Globus pallidus (tissue), 1 donor: ENCODE results near the gene NRXN3.
A peak's percentile ranks its signal among the peaks of the same experiment; 100 is the strongest.

ENCODE experiments used
- DNase-seq: peaks from one replicate; pipeline ENCODE4 v3.0.0-alpha.2; 2015; ENCODE audit warnings: low spot score

Gene NRXN3

DNA sequence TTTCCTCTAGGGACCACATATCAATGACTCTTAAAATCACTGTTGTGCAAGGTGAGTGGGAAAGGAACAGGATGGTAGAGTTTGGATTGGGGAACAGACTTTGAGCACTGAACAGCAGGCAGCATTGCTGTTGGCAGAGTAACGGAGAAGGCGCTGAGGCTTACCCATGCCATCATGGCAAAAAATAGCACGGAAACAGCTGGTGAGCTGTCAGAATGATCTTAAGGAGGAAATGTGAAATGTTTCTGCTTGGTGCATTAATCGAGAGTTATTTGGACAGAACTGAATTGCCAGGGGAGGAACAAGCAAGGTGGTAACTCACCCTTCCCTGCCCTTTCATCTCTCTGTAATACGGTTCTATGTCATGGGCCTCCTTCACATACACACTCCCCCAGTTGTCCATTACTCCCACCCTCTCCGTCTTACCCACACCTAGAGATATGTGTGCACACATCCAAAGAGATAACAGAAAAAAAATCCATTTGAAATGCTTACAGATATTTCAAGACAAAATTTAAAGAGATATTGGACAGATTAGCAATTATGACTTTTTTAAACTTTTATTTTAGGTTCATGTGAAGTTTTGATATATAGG, 1468.6 kb downstream of the NRXN3 start:
- no peak for DNase-seq

DNA sequence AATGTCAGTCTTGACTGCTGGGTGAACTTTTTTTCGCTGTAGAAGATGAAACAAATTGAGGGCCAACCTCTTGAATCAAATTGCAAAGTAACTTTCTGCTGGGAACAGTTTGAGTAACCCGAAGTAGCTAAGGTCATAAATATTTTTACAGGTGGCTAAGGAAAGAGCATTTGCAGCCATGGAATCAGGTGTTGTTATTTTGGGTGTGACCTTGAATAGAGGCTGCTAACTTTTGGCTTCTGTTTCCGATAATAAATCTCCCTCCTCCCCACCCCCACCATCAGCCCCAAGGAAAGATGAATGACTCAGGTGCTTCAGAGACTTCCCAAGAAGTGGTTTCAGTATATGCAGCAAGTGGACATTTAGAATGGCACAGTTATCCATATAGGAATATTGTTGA, 1469.4 kb downstream of the NRXN3 start:
- no peak for DNase-seq

DNA sequence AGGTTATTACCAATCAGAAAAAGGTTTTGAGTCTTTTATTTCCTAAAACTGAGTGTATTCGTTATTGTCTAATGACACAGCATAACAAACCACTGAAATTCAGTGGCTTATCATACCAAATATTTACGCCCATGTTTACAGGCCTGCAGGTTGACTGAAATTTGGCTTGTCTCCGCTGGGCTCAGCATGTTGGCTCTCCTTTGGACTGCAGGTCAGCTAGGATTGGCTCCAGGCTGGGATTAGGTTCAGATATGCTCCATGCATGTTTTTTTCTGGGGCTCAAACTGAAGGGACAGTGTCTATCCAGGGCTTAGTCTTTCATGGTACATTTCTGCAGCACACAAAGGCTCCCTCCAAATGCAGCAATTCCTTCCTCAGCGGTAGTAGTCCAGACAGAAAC, 1471.2 kb downstream of the NRXN3 start:
- no peak for DNase-seq

DNA sequence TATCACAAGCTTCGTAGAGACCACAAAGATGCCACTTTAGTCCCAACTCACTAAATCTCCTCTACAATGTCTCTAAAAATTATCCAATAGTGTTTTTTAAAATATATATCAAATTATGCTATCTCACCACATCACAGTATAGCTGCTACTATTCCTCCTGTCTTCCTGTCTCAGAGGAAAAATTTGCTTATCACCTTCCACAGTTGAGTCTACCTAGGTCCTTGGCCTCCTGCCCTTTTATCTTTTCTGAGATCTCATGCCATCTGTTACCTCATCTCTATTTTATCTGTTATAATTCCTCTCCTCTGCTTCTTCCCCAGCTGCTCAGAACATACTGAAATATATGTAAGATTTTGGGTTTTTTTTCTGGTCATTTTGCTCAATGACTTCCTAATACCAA, 1473.0 kb downstream of the NRXN3 start:
- no peak for DNase-seq

DNA sequence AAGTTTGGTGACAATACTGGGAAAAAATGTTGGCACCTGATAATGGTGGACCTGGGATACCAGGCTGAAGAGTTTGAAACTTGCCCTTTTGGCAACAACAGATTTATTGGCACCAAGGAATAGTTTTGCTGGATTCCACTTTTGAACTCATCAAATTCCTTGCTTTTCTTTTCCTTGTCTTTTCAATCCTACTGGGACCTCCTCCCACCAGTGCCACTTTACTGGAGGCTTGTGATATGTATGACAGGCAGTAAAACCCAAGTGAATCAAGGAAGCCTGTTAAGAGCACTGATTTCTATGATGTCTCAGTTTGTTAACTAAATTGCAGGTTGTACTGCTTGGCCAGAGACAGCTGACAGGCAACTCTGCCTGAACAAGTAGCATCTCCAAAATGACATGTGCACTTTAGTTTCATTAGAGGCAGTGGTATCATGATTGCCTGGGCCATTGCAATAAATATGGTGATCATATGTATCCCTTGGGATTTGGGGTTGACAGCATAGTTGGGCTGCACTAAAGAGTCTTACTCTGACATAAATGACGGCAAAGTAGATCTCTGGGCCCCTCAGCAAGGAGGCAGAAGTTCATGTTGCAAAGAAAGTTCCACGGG, 1475.7 kb downstream of the NRXN3 start:
- no peak for DNase-seq

DNA sequence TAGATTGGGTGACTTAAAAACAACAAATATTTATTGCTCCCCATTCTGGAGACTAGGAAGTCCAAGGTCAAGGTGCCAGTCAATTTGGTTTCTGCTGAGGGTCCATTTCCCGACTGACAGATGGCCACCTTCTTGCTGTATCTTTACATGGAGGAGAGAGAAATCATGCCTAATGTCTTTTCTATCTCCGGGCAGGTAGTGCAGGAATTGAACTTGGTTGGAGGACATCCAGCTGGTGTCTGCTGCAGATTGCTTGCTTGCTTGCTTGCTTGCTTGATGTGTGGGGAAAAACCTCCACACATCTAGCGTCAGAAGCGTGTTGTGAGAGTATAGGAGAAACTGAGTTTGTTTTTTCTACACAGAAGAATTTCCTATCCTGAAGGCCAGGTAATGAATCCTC, 1479.7 kb downstream of the NRXN3 start:
- DNase-seq: no peak

DNA sequence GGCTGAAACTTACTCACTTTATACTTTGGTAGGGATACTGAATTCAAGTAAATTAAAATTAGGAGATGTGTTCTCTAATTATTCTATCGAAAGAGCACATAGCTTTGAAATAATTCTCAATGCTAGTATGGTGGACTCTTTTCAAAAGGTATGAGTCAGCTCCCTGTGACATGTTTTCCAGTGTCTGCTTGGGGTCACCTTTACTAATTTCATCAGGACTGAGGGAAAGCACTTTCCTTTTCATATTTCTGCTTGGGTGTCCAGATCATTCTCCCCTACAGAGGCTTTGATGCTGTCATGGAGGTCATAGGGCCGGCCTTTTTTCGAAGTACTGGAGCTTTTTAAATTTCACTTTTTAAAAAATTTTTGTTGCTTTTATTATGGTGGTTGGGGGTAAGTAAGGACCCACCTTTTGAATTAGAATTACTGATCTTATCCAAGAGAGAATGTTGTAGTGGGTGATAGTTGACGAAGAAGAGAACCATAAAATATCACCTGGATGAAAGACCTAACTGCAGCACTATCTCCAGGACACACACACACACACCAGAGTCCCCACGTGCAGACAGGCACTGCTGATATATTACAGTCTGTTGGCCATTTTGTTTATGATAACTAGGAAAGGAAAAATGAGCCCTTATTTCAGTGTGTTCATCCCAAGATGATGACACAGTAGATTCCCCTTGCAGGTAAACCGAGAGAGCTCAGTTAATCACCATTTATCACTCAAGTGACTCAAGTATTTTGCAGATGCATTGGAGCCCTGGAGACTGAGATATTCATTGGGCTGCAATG, 1482.5 kb downstream of the NRXN3 start:
- no peak for DNase-seq

DNA sequence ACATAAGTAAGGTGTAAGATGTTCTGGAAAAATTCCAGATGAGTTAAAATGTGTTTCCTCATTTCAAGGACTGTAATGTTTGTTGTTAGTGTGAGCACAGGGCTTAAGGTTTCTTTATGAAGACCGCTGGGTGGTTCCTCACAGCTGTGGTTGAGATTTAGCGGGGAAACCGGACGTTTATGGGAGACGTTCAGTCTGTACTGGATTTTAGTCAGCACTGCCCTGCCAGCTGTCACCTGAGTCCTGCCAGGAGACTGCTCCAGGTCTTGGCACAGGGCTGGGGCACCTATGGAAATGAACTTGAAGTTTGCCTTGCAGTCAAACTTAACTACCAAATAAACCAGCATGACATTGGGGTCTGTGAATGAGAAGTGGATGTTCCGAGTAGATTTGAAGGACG, 1485.9 kb downstream of the NRXN3 start:
- no peak for DNase-seq

DNA sequence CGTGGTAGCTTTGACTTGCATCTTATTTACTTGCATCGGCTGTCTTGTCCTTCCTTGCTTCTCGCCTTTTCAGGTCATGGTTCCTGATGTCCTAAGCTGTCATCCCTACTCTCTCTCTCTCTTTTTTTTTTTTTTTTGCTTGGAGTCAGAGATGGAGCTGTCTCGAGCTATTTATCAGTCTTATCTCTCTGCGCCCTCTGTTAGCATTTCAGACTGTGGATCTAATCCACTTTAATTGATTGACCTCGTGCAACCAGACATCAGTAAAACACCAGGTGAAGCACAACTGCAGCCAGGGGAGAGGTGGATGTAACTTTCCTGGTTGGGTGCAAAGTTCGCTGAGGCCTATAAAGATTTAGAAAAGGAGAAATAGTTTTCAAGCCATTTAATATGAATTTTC, 1486.3 kb downstream of the NRXN3 start:
- DNase-seq: no peak

DNA sequence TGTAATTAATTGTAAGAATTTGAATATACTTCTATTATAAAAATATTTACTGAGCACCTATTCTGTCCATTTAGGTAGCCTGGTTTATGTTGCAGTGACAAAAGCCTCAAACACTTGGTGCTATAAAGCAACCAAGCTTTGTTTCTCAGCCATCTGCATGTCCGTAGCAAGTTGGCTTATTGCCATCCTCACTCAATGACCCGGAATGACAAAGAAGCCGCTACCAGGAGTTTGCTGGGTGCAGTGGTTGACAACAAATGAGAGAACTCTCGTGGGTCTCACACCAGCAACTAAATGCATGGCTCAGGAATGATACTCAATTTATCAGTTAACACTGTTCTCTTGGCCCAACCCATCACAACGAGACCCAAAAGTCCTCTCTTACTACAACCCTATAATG, 1488.0 kb downstream of the NRXN3 start:
- peak; percentile 41 for DNase-seq

DNA sequence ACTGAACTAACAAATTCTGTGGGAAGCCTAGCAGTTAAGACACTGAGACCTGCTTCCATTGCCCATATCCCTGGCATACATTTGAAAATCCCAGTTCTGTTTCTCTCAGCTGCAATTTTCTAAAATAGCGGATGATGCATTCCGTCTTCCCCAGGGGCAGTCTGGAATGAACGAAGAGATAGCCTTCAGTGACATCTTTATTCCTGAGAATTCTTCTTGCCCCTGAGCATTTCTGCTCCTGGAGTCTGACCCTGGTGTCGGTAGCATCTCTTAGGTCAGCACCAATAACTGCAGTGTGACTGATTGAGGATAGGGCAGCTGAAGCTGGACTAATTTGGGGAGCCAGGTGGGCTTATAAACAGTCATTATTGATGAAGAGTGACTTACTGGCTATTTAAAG, 1488.6 kb downstream of the NRXN3 start:
- DNase-seq: no peak

DNA sequence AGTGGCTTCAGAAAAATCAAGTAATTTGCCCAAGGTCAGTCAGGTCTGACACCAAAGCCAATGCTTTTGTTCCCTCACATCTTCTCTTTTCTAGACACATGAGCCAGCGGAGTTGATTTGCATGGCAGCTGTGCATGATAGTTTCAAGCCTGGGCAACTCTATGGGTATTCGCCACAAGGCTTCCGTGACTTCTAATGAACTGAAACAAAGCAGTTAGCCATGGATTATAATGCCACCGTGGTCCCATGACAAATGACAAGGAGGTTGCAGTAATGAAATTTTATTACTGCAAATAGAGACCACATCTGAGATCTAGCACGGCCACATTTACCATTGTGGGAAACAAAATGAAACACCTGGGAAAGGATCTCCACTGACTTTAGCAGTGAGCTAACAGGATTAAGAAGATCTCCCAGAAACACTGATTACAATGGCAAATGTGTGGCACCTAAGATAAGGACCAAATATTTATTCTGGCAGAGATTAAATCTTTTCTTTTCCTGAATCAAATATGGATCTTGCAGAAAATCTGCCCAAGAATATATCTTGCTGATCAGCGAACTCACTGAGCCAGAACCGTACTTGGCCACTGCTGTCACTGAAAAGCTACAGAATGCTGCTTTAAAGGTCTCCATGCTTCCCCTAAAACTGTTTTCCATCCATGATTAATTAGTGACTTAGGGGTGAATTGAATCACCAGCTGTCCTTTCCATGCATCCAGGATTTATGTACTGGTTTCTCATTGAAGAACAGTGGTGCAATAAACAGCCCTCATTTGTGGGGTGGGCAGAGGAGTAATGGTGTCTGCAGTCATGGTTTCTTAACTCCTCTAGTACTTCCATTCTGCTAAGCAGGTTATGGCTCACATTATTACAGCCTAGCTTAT, 1490.1 kb downstream of the NRXN3 start:
- DNase-seq: no peak

DNA sequence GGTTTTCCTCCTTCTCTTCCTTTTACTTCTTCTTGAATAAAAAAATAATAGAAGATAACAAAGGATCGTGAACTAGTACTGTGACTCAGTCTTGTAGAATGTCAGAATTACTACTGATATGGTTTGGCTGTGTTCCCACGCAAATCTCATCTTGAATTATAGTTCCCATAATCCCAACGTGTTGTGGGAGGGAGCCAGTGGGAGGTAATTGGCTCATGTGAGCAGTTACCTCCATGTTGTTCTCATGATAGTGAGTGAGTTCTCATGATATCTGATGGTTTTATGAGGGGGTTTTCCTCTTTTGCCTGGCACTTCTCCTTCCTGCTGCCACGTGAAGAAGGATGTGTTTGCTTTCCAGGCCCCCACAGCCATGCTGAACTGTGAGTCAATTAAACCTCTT, 1491.6 kb downstream of the NRXN3 start:
- no peak for DNase-seq

DNA sequence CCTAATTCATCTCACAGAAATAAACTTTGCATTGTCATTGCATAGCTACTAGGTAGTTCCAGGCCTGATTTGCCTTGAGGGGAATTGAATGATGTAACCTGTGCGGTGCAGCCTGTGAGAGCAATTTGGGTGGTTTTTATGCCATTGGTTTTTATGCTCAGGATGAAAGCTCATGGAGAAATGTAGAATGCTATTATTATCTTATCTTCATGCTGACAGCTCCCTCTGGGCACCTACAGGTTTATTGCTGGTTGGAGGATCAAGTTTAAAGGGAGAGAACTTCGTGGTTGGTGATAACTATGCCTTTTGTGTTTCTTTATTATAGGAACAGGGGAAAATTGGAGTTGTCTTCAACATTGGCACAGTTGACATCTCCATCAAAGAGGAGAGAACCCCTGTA, 1493.3 kb downstream of the NRXN3 start:
- DNase-seq: no peak

DNA sequence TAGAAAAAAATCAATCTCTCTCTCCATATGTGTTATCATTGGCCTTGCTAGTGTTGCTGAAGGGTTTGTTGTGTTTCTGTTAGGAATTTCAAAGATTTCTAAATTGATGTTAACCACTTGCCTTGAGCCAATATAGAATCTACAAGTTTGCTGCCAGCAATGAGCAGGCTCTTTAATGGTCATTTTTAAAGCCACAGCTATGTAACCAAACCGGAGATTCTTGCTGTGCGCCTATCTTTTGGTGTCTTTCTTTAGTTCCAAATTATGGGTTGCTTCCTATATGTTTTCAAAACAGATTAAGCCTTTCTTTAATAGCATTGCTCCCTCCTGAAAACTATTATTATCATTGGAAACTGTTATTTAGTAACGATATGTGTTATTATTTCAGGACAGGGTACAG, 1495.4 kb downstream of the NRXN3 start:
- no peak for DNase-seq

DNA sequence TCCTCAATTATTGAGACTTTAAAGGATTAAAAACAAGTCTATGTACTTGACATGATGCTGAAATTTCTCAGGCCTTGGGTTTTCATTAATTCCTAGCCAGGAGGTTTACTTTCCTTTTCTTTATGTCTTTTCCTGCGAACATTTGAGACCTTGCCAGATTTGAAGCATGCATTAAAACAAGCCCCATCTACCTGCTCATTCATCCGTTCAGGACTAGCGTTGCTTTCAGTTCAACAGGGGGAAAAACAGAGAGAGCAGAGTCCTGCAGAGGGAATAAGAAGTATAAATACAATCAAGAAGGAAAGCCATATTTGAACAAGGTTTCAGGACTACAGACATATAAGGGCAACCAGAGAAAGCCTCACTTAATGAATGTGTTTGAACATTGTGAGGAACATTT, 1498.8 kb downstream of the NRXN3 start:
- no peak for DNase-seq

DNA sequence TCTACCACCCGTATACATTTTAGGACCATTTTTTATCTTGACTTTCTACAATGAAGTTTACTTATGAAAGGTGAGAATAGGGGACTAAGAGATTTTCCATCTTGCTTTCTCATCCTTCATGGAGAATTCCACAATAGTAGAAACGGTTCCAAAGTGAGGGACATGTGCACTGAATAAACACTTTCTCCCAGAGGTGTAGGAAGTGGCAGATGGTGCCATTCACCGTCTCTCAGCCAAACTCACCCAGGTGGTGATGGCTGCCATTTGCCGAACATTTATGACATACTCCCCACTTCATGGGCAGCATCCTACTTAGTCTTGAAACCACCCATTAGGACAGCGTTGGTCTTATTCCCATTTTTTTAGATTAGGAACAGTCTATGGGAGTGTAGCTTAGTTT, 1500.6 kb downstream of the NRXN3 start:
- no peak for DNase-seq

DNA sequence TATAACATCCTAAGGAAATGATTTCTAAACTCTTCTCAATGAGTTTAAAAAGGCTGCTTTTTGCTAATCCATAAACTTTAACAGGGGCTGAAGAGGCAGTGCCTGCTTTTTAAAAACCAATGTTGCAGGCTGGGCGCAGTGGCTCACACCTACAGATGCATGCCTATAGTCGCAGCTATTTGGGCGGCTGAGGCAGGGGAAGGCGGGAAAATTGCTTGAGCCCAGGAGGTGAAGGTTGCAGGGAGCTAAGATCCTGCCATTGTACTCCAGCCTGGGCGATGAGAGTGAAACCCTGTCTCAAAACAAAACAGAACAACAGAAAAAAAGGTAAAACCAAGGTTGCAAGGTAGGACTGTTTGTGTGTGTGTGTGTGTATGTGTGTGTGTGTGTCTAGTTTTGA, 1509.9 kb downstream of the NRXN3 start:
- DNase-seq: no peak

DNA sequence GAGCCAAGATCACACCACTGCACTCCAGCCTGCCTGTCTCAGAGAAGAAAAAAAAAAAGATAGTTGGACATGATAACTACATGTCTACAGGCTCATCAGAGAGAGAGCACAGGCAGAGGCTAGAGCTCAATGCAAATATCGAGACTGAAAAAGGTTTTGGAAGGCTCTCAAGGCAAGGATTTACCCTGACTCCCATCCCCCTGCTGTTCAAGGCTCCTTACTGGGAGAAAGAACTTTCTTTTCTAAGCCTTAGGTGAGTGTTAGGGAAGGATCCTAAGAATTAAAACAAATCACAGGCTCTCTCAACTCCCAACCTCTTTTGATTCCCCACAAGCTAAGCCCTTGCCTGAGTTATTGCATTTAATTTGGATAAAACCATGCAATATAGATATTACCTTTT, 1516.0 kb downstream of the NRXN3 start:
- DNase-seq: no peak

DNA sequence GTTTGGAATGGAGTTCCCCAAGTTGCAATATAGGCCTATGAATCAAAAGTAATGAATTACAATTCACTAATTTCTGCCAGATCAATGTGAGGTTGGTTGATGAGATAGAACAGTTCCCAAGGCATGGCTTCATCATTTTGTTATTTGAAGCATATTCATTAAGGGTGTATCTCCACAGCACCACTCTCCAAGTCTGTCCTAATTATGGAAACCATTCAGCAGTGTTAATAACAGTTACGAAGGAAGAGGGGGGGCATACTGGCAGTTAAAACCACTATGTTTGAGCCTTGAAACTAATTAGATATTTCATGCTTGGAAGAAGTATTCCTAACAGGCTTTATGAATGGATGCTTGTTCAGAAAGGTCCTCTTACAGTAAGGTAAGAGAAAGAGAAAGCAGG, 1520.8 kb downstream of the NRXN3 start:
- no peak for DNase-seq

DNA sequence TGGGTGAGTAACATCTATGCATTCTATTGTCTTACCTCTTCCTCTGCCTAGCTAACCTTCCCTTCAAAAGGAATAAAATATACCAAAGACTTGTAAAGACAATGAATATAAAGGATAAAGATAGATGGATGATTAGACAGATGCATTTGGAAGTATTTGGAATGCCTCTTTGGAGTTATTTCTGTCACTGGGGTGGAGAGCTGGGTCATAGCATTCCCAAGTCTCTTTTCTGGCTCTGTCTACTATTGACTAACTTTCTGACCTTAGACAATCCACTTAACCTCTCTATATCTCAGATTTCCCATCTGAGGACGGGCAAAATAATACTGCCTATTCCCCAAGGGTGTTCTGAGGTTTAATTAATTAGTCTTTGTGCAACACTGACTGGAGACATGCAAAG, 1523.8 kb downstream of the NRXN3 start:
- DNase-seq: no peak

DNA sequence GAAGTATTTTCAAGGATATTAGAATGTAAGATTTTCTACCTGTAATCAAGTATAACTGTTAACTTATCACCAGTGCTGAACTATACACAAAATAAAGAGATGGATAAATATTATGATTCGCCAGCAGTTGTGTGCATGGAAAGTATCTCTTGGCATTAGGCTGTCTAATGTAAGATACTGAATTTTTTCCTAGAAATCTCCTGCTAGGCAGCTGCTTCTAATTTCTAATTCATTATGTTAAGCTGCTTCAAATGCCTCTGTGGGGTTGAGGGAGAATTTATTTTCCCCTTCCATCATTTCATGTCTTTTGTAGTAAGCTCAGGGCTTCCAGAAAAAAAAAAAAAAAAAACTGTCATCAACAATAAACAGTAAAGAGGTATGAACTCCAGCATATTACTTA, 1525.1 kb downstream of the NRXN3 start:
- no peak for DNase-seq

DNA sequence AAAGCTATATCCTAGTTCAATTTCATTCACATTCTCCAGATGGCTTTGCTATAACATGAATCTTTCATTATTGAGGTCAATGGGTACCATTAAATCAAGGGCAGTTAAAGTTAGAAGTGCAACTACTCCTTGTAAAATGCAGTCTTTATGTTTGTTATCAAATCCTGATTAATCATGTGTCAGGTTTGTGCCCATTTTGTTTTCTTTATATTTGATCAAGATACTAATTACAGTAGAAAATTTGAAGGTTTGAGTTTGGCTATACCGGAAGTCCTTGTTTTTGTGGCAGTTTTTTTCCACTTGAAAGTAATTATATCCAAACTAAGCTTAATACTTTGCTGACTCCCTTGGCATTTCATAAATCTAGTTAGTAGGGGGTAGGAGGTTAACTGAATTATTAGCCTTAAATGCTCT, 1528.1 kb downstream of the NRXN3 start:
- DNase-seq: no peak
